Measurements from ENCODE around the gene RRAGA.

GRCh38 chr9:19087106-19088000 lies 38.1 kb downstream of the RRAGA start:
- TF ChIP-seq POLR2AphosphoS5 (IDR thresholded peaks at IDR 0.05) (no peak), CTCF (IDR thresholded peaks at IDR 0.05) (no peak), POLR2A (IDR thresholded peaks at IDR 0.05) (no peak), EP300 (IDR thresholded peaks at IDR 0.05) (no peak)
